HG03045 (cell line): Measurements from ENCODE around the gene FAM9C.
"Not testable (repeated sequence)": the region's sequence is repeated elsewhere in the genome, so short reads cannot be mapped to it uniquely, and the experiment has no call there.

Experiments used
- ATAC-seq: cut with Tn5 transposase; IDR thresholded peaks from one replicate; pipeline ENCODE4 v1.9.1; 2021; ENCODE audit warnings: mild to moderate bottlenecking, moderate library complexity; ENCODE audit not compliant: unreplicated experiment

Gene FAM9C

DNA sequence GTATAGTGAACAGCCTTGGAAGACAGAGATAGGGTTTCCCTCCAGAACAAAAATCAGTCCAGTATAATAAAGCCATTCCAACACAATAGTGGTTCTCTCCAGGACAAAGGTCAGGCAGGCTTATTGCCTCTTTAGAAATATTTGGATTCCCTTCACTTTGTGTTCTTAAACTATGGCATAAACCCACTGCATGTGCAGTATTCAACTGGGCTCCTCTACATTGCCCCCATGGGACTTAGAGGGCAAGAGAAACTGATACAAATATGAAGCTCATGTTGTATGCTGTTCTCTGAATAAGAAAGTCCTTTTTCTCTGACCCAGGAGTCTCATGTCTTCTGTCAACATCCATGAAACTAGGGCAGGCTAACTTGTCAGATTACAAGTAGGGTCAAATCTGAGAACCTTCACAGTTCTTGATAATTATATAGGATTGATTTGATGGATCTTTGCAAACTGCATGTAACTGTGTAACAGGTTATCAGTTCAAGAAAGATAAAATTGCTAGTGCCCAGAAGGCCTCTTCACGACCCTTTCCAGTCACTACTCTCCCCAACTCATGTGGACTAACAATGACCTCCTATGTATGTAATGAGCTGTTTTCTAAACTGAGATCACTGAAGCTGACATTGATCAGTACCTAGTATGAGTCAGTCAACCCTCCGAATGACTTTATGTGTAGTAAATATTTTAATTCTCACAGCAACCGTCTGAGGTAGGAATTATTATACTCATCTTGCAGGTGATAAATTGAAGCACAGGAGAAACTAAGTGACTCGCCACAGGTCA lies 31.9 kb upstream of the FAM9C start:
- no peak for ATAC-seq

DNA sequence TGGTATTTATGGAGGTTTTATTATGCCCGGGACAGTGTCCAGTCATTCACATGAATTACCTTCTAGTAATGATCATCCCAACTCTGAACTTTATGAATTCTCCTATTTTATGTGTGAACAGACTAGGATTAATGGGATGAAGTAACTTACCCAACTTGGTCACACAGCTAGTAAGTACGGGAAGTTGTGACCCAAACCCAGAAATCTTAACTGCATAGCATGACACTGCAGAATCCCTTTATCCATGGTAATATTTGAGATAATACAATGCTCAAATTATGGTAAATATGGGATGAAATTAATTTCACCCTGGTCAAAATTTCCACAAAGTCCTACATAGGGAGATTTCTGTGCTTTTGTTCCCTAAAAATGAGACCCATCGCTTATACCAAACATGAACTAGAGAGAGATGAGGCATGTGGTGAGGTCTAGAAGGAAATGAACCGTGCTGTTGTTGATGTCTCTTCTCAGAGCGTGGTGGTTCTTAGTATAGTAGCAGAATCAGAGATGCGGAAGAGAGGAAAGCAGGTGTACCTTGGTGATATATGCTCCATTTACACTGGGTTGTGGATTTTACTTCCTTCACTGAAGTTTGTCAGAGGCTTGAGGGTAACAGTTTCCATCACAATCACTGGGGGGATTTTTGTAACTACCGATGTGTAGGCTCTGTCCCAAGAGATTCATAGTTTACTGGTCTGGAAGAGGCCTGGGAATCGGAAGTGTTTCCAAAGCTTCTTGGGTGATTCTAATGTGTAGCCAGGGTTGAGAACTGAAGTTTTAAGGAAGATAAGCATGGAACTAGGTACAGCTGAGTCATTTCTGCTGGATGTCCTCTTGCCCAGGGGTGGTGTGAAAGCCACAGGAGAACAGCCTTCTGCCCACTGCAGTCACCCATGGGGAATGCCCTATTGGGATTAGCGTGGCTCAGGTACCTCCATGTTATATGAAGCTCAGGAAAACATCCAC lies 30.2 kb upstream of the FAM9C start:
- ATAC-seq: no peak

- no peak for ATAC-seq
Observed at GRCh38 chrX:13069771-13070416, 25.5 kb upstream of the FAM9C start.

- no peak for ATAC-seq
Observed at GRCh38 chrX:13068651-13069050, 24.2 kb upstream of the FAM9C start.

DNA sequence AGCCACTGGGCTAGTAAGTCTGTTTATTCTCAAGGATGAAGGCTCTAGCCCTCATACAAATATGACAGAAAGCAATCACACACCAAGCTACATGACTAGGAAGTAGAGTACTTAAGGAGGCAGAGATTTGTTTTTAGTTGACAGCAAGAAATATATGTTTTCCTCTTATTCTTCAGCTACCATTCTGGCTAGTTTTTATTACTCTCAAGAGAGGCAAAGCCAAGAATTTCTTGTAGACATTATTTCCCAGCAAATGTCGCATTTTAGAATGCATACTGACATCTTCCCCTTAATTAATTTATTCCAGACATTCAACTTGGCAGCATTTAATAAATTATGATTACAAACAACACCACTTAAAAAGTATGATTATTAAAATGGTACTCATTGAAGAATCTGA lies 23.4 kb upstream of the FAM9C start:
- no peak for ATAC-seq

GRCh38 chrX:13066391-13066790 lies 22.0 kb upstream of the FAM9C start:
- no peak for ATAC-seq

- ATAC-seq: no peak
Observed at GRCh38 chrX:13064599-13065143, 20.3 kb upstream of the FAM9C start.

- ATAC-seq: not testable (repeated sequence)
Observed at GRCh38 chrX:13063124-13063523, 18.7 kb upstream of the FAM9C start.

GRCh38 chrX:13062331-13062730 lies 17.9 kb upstream of the FAM9C start:
- not testable (repeated sequence) for ATAC-seq

DNA sequence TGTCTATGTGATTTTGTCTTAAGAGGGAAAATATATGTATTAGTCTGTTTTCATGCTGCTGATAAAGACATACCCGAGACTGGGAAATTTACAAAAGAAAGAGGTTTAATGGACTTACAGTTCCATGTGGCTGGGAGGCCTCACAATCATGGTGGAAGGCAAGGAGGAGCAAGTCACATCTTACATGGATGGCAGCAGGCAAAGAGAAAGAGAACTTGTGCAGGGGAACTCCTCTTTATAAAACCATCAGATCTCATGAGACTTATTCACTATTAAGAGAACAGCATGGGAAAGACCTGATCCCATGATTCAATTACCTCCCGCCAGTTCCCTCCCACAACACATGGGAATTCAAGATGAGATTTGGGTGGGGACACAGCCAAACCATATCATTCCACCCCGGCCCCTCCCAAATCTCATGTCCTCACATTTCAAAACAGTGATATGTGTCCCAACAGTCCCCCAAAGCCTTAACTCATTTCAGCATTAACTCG lies 16.8 kb upstream of the FAM9C start:
- not testable (repeated sequence) for ATAC-seq

GRCh38 chrX:13059637-13060499 lies 15.4 kb upstream of the FAM9C start:
- ATAC-seq: no peak

DNA sequence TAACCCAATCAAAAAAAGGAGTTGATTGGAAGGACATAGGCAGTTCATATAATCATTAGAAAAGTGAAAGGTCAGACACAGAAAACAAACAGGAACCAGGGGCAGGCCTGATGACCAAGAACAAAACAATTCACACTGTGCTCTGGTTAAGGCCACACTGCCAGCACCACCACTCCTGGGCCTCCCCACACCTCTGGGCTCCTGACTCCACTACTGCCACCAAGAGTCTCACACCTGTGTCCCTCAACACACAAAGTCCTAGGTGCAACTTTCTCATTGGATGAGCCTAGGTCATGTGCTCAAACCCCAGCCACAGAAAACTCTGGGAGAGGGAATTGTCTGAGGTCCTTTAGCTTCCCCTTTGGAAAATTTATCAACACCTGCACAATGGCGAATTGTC lies 11.1 kb upstream of the FAM9C start:
- ATAC-seq: no peak

GRCh38 chrX:13053171-13053570 lies 8.8 kb upstream of the FAM9C start:
- ATAC-seq: no peak

GRCh38 chrX:13051529-13052172 lies 7.2 kb upstream of the FAM9C start:
- no peak for ATAC-seq

DNA sequence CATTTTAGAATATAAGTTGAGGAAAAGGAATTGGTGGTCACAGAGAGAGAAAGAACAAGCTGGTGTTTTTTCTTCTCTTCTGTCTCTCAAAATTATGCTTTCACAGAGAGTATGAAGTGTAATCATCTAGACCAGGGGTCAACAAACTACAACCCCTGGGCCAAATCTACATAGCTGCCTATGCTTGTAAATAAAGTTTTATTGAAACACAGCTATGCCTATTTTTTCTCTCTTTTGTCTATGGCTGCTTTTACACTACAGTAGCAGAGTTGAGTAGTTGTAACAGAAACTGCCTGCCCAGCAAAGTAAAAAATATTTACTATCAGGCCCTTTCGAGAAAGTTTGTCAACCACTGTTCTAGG lies 6.7 kb upstream of the FAM9C start:
- ATAC-seq: no peak

- no peak for ATAC-seq
Observed at GRCh38 chrX:13050151-13050550, 5.7 kb upstream of the FAM9C start.

- ATAC-seq: no peak
Observed at GRCh38 chrX:13048280-13048679, 3.9 kb upstream of the FAM9C start.

- no peak for ATAC-seq
Observed at GRCh38 chrX:13047759-13048158, 3.3 kb upstream of the FAM9C start.

GRCh38 chrX:13046141-13046855 lies 1.9 kb upstream of the FAM9C start:
- ATAC-seq: no peak
